ENCODE results near the gene SFMBT1.

The SFMBT1 gene

DNA sequence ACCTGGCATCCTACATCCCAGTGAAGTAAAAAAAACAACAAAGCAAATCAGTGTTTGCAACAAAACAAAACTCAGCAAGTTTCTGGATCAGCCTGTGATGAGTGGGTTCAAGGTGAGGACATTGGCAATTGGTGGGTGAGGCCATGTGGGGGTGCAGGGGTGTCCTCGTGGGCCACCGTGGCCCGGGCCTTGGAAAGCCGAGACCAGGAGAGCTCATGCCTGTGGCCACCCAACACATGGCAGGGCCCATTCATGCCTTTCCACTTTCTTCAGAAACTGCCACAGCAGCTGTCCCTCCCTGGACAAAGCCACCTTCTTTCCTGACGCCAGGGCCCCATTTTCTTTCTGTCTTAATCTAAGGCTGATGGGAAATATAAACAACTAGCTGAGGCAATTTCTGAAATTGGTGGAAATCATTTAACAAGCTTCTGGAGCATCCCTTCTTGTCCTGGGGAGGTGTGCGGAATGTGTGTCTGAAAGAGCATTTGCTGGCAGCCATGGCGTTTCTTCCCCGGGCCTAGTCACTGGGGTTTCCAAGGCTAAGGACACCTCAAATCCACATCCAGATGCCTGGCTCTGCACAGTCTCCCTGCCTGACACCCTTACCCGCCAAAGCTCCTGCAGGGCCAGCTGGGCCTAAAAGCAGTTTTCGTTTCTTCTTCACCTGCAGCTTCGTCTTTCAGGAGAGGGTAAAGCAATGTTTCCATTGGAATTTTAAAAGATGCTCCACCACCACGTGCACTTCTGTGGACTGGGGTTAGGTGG lies 34.1 kb upstream of the SFMBT1 start:
- H3K9ac ChIP-seq (ENCODE audit: low read depth, low read length, poor library complexity, severe bottlenecking): no peak overlapping the region
- H3K27me3 ChIP-seq (ENCODE audit: insufficient read depth, low read length, poor library complexity, severe bottlenecking): no peaks in the 10 kb centered on the region
- no peaks in the 10 kb centered on the region for H3K79me2 ChIP-seq (ENCODE audit: insufficient read depth, low read length)
- no peak overlapping the region for H2AFZ ChIP-seq (ENCODE audit: low read length)
- H3K9me3 ChIP-seq (ENCODE audit: insufficient read depth, low read depth, low read length): no peaks in the 10 kb centered on the region
- H3K4me1 ChIP-seq (ENCODE audit: insufficient read depth, low read length, poor library complexity, severe bottlenecking): no peaks in the 10 kb centered on the region
- no peaks in the 10 kb centered on the region for H3K36me3 ChIP-seq (ENCODE audit: insufficient read depth, low read length)
- no peaks in the 10 kb centered on the region for H3F3A ChIP-seq (ENCODE audit: low read depth)
- no peak overlapping the region for H3K4me3 ChIP-seq (ENCODE audit: low read length, poor library complexity, severe bottlenecking)
- no peak for TF ChIP-seq EZH2phosphoT487 (IDR thresholded peaks at IDR 0.05; ENCODE audit: borderline replicate concordance)
- TF ChIP-seq, protein P1, sequence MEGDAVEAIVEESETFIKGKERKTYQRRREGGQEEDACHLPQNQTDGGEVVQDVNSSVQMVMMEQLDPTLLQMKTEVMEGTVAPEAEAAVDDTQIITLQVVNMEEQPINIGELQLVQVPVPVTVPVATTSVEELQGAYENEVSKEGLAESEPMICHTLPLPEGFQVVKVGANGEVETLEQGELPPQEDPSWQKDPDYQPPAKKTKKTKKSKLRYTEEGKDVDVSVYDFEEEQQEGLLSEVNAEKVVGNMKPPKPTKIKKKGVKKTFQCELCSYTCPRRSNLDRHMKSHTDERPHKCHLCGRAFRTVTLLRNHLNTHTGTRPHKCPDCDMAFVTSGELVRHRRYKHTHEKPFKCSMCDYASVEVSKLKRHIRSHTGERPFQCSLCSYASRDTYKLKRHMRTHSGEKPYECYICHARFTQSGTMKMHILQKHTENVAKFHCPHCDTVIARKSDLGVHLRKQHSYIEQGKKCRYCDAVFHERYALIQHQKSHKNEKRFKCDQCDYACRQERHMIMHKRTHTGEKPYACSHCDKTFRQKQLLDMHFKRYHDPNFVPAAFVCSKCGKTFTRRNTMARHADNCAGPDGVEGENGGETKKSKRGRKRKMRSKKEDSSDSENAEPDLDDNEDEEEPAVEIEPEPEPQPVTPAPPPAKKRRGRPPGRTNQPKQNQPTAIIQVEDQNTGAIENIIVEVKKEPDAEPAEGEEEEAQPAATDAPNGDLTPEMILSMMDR (conservative IDR thresholded peaks at IDR 0.05; ENCODE audit: low read length): no peak
- no peaks in the 10 kb centered on the region for H3K9me2 ChIP-seq (replicated peaks; ENCODE audit: low read depth, low read length)
- no peaks in the 10 kb centered on the region for H4K20me1 ChIP-seq (ENCODE audit: insufficient read depth, low read length, poor library complexity, severe bottlenecking)
- H3K4me2 ChIP-seq (ENCODE audit: low read depth, low read length, poor library complexity, severe bottlenecking): no peak overlapping the region

DNA sequence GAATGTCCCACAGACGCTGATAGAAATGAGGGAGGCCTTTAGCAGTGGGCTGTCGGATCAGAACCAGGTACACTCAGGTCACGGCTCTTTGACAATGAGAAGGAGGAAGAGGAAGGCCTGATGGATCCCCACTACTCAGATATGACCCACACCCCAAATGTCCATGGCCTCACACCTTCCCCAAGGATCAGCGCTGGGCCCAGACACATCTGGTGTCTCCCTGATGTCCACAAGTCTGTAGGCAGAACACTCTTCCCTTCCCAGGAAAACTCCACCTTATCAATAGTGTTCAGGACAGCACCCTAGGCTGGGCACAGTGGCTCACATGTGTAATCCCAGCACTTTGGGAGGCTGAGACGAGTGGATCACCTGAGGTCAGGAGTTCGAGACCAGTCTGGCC lies 33.3 kb upstream of the SFMBT1 start:
- TF ChIP-seq, protein P1 (conservative IDR thresholded peaks at IDR 0.05; ENCODE audit: low read length): no peak
- TF ChIP-seq EZH2phosphoT487 (IDR thresholded peaks at IDR 0.05; ENCODE audit: borderline replicate concordance): no peak
- Histone ChIP-seq H3F3A (ENCODE audit: low read depth) (no peaks in the 10 kb centered on the region), H4K20me1 (ENCODE audit: insufficient read depth, low read length, poor library complexity, severe bottlenecking) (no peaks in the 10 kb centered on the region), H2AFZ (ENCODE audit: low read length) (no peak overlapping the region), H3K9ac (ENCODE audit: low read depth, low read length, poor library complexity, severe bottlenecking) (no peak overlapping the region), H3K27me3 (ENCODE audit: insufficient read depth, low read length, poor library complexity, severe bottlenecking) (no peaks in the 10 kb centered on the region), H3K9me3 (ENCODE audit: insufficient read depth, low read depth, low read length) (no peaks in the 10 kb centered on the region), H3K9me2 (replicated peaks; ENCODE audit: low read depth, low read length) (no peaks in the 10 kb centered on the region), H3K4me3 (ENCODE audit: low read length, poor library complexity, severe bottlenecking) (no peak overlapping the region), H3K4me2 (ENCODE audit: low read depth, low read length, poor library complexity, severe bottlenecking) (no peak overlapping the region), H3K79me2 (ENCODE audit: insufficient read depth, low read length) (no peaks in the 10 kb centered on the region), H3K4me1 (ENCODE audit: insufficient read depth, low read length, poor library complexity, severe bottlenecking) (no peaks in the 10 kb centered on the region), H3K36me3 (ENCODE audit: insufficient read depth, low read length) (no peaks in the 10 kb centered on the region)

DNA sequence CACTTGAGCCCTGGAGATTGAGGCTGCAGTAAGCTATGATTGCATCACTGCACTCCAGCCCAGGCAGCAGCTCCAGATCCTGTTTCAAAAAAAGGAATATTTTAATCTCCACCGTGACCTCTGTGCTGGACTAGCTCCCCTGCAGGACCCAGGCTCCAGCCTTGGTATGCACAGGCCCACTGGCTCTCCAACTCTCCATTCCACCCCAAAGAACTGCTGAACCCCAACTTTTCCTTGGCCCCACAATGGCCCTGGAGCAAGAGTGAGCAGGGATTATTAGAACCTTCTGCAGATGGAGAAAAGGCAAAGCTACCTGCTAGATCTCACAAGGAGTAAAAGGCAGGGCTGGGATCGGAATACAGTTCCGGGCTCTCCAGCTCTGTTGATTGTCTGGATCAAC lies 32.8 kb upstream of the SFMBT1 start:
- H3K79me2 ChIP-seq (ENCODE audit: insufficient read depth, low read length): no peaks in the 10 kb centered on the region
- H3K4me2 ChIP-seq (ENCODE audit: low read depth, low read length, poor library complexity, severe bottlenecking): no peak overlapping the region

More for the DNA sequence above, 32.8 kb upstream of the SFMBT1 start:
- Histone ChIP-seq H2AFZ (ENCODE audit: low read length) (no peak overlapping the region), H3K9me2 (replicated peaks; ENCODE audit: low read depth, low read length) (no peaks in the 10 kb centered on the region), H3F3A (ENCODE audit: low read depth) (no peaks in the 10 kb centered on the region), H3K9me3 (ENCODE audit: insufficient read depth, low read depth, low read length) (no peaks in the 10 kb centered on the region), H4K20me1 (ENCODE audit: insufficient read depth, low read length, poor library complexity, severe bottlenecking) (no peaks in the 10 kb centered on the region), H3K4me1 (ENCODE audit: insufficient read depth, low read length, poor library complexity, severe bottlenecking) (no peaks in the 10 kb centered on the region), H3K4me3 (ENCODE audit: low read length, poor library complexity, severe bottlenecking) (no peak overlapping the region), H3K27me3 (ENCODE audit: insufficient read depth, low read length, poor library complexity, severe bottlenecking) (no peaks in the 10 kb centered on the region), H3K36me3 (ENCODE audit: insufficient read depth, low read length) (no peaks in the 10 kb centered on the region), H3K9ac (ENCODE audit: low read depth, low read length, poor library complexity, severe bottlenecking) (no peak overlapping the region)
- TF ChIP-seq, protein P1 (conservative IDR thresholded peaks at IDR 0.05; ENCODE audit: low read length): no peak
- TF ChIP-seq EZH2phosphoT487 (IDR thresholded peaks at IDR 0.05; ENCODE audit: borderline replicate concordance): no peak
